Fibroblast of the conjunctiva (primary cell): ENCODE results near the gene RIPOR2.
"Not testable (repeated sequence)": the region's sequence is repeated elsewhere in the genome, so short reads cannot be mapped to it uniquely, and the experiment has no call there.

Source experiments
- DNase-seq: peaks from one replicate; pipeline ENCODE4 v3.0.0-alpha.2; 2010; ENCODE audit warnings: low read depth

RIPOR2 gene

GRCh38 chr6:24902782-24903181 is 33.0 kb downstream of the RIPOR2 start:
- DNase-seq, result no peak

GRCh38 chr6:24901698-24902328 is 33.9 kb downstream of the RIPOR2 start:
- no peak for DNase-seq

- no peak for DNase-seq
Measured at GRCh38 chr6:24900917-24901697, 34.7 kb downstream of the RIPOR2 start.

GRCh38 chr6:24899997-24900325 is 35.8 kb downstream of the RIPOR2 start:
- DNase-seq, result no peak

- no peak for DNase-seq
Measured at GRCh38 chr6:24899136-24899996, 36.4 kb downstream of the RIPOR2 start.

GRCh38 chr6:24898676-24899075 is 37.1 kb downstream of the RIPOR2 start:
- DNase-seq, result no peak

- no peak for DNase-seq
Measured at GRCh38 chr6:24897186-24897585, 38.6 kb downstream of the RIPOR2 start.

- no peak for DNase-seq
Measured at GRCh38 chr6:24893342-24893850, 42.4 kb downstream of the RIPOR2 start.

- DNase-seq, result no peak
Measured at GRCh38 chr6:24891004-24891403, 44.8 kb downstream of the RIPOR2 start.

- no peak for DNase-seq
Measured at GRCh38 chr6:24890471-24890870, 45.3 kb downstream of the RIPOR2 start.

- DNase-seq, result no peak
Measured at GRCh38 chr6:24888715-24889370, 46.9 kb downstream of the RIPOR2 start.

GRCh38 chr6:24887545-24888140 is 48.1 kb downstream of the RIPOR2 start:
- DNase-seq, result no peak

- peak; percentile 32 for DNase-seq
Measured at GRCh38 chr6:24883618-24884017, 52.1 kb downstream of the RIPOR2 start.

- DNase-seq, result no peak
Measured at GRCh38 chr6:24882835-24883555, 52.8 kb downstream of the RIPOR2 start.

- DNase-seq, result no peak
Measured at GRCh38 chr6:24882295-24882694, 53.5 kb downstream of the RIPOR2 start.

GRCh38 chr6:24881376-24881775 is 54.4 kb downstream of the RIPOR2 start:
- DNase-seq, result no peak

- no peak for DNase-seq
Measured at GRCh38 chr6:24880451-24880850, 55.3 kb downstream of the RIPOR2 start.

GRCh38 chr6:24879351-24879750 is 56.4 kb downstream of the RIPOR2 start:
- no peak for DNase-seq

GRCh38 chr6:24877747-24878146 is 58.0 kb downstream of the RIPOR2 start:
- DNase-seq, result not testable (repeated sequence)

- DNase-seq, result no peak
Measured at GRCh38 chr6:24876499-24877465, 59.0 kb downstream of the RIPOR2 start.
